ENCODE data around the gene SUSD3. TPM values are rescaled to one million over a fixed set of nuclear protein-coding genes. Genes with fewer than 3 reads are reported as not detected.

The SUSD3 gene
- total RNA-seq, 1 experiment from 2014 or later = 9.0 TPM

DNA sequence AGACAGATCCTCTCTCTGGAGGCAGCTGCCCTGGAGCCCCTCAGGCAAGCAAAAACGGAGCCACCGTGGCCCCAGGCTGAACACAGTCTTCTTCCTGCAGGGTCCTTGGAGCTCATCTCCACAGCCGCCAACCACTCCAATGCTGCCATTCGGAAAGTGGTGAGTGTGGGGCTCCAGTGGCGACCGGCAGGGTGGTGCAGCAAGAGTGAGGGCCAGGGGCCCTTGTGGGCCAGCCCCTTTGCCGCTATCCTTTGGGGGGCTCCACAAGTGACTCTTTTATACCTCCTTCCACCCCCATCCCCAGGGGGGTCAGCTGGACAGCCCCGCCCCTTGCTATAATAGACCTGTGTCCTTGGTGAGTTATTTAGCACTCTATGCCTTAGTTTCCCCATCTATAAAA, 47.4 kb upstream of the SUSD3 start:
- H2AK5ac ChIP-seq (ENCODE audit: insufficient read length, low read length) = no peak overlapping the region
- Mint-ChIP-seq H3K27me3 (ENCODE audit: low read depth) (no peaks in the 10 kb centered on the region; the same call in 1 of the 2 replicates), H3K9me3 (no peaks in the 10 kb centered on the region), H3K27ac (no peak overlapping the region; a peak in 1 of 7 replicates), H3K4me1 (peaks cover 14 to 23% of the 10 kb centered on the region in 2 experiments), H3K36me3 (ENCODE audit: insufficient read depth in 1 of 3, low read depth in 3 of 3) (peaks cover 0 to 2% (median 0%) of the 10 kb centered on the region in 3 experiments; a peak in 1 of 7 replicates), H3K4me3 (no peak overlapping the region)
- no peak overlapping the region for H3K23ac ChIP-seq (ENCODE audit: insufficient read length, low read depth, low read length)
- no peaks in the 10 kb centered on the region for H4K20me1 ChIP-seq (ENCODE audit: control insufficient read depth, insufficient read depth, insufficient read length)
- DNase-seq = no peak
- H3T11ph ChIP-seq (ENCODE audit: low read length) = no peak overlapping the region
- no peak overlapping the region for H3K18ac ChIP-seq (ENCODE audit: insufficient read length, low read depth, low read length)
- TF ChIP-seq, protein P1, sequence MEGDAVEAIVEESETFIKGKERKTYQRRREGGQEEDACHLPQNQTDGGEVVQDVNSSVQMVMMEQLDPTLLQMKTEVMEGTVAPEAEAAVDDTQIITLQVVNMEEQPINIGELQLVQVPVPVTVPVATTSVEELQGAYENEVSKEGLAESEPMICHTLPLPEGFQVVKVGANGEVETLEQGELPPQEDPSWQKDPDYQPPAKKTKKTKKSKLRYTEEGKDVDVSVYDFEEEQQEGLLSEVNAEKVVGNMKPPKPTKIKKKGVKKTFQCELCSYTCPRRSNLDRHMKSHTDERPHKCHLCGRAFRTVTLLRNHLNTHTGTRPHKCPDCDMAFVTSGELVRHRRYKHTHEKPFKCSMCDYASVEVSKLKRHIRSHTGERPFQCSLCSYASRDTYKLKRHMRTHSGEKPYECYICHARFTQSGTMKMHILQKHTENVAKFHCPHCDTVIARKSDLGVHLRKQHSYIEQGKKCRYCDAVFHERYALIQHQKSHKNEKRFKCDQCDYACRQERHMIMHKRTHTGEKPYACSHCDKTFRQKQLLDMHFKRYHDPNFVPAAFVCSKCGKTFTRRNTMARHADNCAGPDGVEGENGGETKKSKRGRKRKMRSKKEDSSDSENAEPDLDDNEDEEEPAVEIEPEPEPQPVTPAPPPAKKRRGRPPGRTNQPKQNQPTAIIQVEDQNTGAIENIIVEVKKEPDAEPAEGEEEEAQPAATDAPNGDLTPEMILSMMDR (conservative IDR thresholded peaks at IDR 0.05) = no peak
- H3K4me2 ChIP-seq (ENCODE audit: insufficient read depth, insufficient read length, low read length) = no peak overlapping the region
- H2BK5ac ChIP-seq (ENCODE audit: insufficient read length, low read length) = no peak overlapping the region
- no peaks in the 10 kb centered on the region for H3K79me1 ChIP-seq (ENCODE audit: insufficient read depth, low read depth, low read length, poor library complexity, severe bottlenecking)
- H4K91ac ChIP-seq (ENCODE audit: insufficient read length, low read depth, low read length) = no peak overlapping the region
- H3K79me2 ChIP-seq (ENCODE audit: insufficient read depth, low read length) = no peaks in the 10 kb centered on the region
- H3K9me3 ChIP-seq (ENCODE audit: control insufficient read depth, low read depth, low read length) = no peaks in the 10 kb centered on the region
- H4K8ac ChIP-seq (replicated peaks; ENCODE audit: insufficient read length, low read depth, low read length) = no peak overlapping the region
- no peak overlapping the region for H3K14ac ChIP-seq (ENCODE audit: insufficient read depth, low read length)
- no peaks in the 10 kb centered on the region for H3K4me1 ChIP-seq (ENCODE audit: insufficient read depth, low read length)
- no peaks in the 10 kb centered on the region for H3K23me2 ChIP-seq (ENCODE audit: insufficient read length, low read depth, low read length, poor library complexity, severe bottlenecking)
- H2AFZ ChIP-seq (ENCODE audit: low read length) = no peak overlapping the region
- WGBS (ENCODE audit: extremely low coverage, insufficient read length, low lambda C conversion rate) = no CpG with 5 or more reads among the region's 8 CpGs
- H2BK20ac ChIP-seq (ENCODE audit: low read depth, low read length, poor library complexity, severe bottlenecking) = no peak overlapping the region
- no peak overlapping the region for H2BK12ac ChIP-seq (ENCODE audit: insufficient read length, low read depth, low read length)
- no peak overlapping the region for H2BK120ac ChIP-seq (ENCODE audit: low read depth, low read length, poor library complexity, severe bottlenecking)
- no peak overlapping the region for H4K5ac ChIP-seq (ENCODE audit: insufficient read length, low read depth, low read length)
- H3K27me3 ChIP-seq (ENCODE audit: insufficient read depth, low read length) = no peaks in the 10 kb centered on the region
- H3K56ac ChIP-seq (ENCODE audit: insufficient read length, low read depth, low read length) = no peak overlapping the region
- no peak overlapping the region for H3K4ac ChIP-seq (ENCODE audit: low read depth, low read length)
- no peak overlapping the region for H3K27ac ChIP-seq (ENCODE audit: insufficient read length, low read depth, low read length)
- H3K9ac ChIP-seq (ENCODE audit: extremely low read depth, insufficient read length, low read length) = no peak overlapping the region
- H2BK15ac ChIP-seq (ENCODE audit: low read depth, low read length) = no peak overlapping the region

Data from H9 (cell line).